Measurements from ENCODE around the gene AKT2.

The AKT2 gene

GRCh38 chr19:40252395-40252794, 32.8 kb downstream of the AKT2 start:
- no peak for DNase-seq (ENCODE audit: low read depth)

DNA sequence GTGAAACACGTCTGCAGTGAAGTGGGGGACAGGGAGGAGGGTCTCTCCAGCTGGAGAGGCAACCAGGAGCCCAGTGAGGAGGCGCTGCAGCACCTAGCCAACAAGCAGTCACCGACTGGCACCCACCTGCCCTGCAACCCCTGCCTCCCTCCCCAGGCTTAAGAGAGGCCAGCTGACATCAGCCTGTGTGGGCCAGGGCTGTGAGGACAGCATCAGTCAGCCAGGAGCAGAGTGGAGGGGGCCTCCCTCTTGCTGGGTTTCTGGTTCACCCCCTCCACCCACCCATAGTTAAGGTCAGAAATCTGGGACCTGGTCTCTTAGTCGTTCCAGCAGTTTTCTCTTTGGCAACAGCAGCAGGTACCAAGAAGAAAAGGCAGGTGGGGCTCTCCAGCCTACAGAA, 33.2 kb downstream of the AKT2 start:
- no peak for DNase-seq (ENCODE audit: low read depth)

DNA sequence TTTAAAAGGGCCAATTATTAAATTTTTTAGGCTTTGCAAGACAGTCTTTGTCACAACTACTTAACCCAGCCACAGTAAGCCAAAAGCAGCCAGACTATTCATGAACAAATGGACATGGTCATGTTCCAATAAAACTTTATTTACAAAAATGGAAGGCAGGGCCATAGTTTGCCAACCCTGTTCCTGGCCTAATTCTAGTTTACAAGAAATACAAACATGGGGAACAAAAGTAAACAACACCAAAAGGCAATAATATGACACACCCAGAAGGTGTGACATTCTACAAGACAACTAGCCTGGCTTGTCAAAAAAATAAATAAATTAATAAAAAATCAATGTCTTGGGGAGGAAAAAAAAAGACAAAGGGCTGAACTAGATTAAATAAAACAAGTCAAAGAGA, 33.9 kb downstream of the AKT2 start:
- DNase-seq (ENCODE audit: low read depth), result no peak

GRCh38 chr19:40249781-40250180, 35.4 kb downstream of the AKT2 start:
- DNase-seq (ENCODE audit: low read depth), result no peak

- no peak for DNase-seq (ENCODE audit: low read depth)
Observed at GRCh38 chr19:40249201-40249600, 35.9 kb downstream of the AKT2 start.

- DNase-seq (ENCODE audit: low read depth), result no peak
Observed at GRCh38 chr19:40247735-40248262, 37.3 kb downstream of the AKT2 start.

GRCh38 chr19:40247178-40247577, 38.0 kb downstream of the AKT2 start:
- DNase-seq (ENCODE audit: low read depth), result no peak

DNA sequence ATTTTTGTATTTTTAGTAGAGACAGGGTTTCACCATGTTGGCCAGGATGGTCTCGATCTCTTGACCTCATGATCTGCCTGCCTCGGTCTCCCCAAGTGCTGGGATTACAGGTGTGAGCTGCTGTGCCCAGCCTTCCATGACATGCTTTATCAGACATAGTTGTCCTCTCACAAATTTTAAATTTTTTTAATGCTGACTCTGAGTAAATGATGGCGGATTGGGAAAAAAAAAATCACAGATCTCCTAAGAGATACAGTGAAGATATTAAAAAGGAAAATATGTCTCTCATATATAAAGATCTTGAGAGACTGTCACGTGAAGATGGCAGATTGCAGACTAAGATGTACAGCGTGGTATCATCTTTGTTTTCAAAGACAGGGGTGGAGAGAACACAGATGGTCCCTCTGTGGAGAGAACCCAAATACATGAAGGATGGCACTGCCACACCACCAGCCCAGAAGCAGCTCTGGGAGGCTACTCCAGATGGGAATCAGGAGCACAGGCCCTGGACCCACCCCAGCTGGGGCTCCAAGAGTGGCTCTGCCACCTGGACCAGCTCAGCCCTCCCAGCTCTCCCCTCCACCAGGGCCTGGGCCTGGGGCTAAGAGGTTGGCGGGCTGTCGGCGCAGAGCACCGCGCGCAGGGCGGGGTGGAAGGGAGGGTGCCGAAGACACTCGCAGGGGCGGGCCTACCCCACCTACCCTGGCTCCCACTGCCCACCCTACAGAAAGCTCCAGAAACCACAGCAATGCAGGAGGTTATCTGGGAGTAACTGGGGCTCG, 38.7 kb downstream of the AKT2 start:
- DNase-seq (ENCODE audit: low read depth), result no peak

DNA sequence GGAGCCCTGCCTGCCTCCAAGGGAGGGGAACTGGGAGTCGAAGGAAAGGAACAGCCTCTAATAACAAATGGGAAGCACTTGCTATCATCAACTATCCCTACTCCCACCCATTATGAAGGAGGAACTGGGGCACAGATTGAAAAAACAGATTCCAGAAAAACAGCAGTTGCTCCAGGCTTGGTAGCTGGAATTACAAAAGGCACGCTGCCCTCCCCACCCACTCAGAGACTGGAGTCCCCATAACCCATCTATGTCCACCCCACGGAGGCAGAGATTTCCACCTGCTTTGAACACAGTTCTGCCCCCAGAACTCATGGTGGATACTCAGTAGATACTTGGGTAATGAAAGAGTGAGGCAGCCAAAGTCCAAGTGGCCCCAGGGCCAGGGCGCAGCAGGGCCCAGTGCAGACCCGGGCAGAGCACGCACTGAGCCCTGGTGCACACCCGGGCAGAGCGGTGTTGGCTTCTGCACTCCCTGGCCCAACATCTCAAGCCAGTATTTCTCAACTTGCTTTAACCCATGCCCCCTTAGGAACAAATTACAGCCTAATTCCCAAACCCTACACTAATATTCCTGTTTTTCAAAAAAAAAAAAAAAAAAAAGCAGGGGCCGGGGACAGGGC, 39.5 kb downstream of the AKT2 start:
- no peak for DNase-seq (ENCODE audit: low read depth)

DNA sequence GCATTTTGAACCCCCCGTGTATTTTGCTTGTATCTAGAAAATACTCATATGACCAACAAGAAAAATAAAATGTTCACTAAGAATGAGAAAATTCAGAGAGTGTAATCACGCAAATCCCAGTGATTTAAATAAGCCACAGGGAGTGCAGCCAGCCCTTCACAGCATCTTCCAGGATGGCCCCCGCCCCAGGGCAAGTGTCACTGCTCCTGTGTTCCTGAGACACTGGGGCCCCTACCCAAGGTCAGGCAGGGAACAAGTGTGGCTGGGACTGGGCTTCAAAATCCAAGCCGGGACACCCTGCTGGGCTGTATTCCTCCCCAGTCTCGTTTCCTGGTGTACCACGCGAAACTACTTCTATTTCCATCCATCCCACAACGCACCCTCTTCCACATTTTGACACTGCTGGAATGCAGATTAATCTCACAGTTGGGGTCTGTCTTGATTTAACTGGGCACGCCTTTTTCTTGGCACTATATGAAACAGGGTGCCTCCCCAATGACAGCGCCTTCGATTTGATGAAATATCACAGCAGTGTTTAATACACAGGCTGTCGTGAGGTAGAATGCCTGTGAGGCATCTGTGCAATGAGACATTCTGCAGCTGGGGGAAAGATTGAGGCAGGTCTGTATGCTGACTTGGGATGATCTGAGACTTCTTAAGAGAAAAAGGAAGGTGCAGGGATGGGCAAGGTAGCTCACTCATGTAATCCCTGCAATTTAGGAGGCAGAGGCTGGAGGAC, 40.4 kb downstream of the AKT2 start:
- no peak for DNase-seq (ENCODE audit: low read depth)

DNA sequence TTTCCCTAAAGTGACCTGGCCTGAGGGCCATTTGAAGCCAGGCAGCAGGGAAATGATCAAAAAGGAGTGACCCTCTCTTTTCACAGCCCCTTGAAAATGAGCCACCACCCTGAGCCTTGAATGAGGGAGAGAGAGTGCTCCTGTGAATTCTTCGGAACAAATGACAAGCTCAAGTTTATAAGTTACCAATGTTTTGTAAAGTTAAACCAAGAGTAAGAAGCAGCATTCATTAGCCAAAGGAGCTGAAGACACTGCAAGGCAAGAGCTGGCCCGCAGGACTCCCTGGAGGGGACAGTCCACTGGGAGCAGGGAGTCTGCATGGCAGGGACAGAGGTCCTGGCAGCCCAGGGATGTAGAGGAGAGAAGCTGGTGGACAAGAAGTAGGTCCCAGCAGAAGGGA, 42.0 kb downstream of the AKT2 start:
- no peak for DNase-seq (ENCODE audit: low read depth)

GRCh38 chr19:40242480-40242879, 42.7 kb downstream of the AKT2 start:
- no peak for DNase-seq (ENCODE audit: low read depth)

DNA sequence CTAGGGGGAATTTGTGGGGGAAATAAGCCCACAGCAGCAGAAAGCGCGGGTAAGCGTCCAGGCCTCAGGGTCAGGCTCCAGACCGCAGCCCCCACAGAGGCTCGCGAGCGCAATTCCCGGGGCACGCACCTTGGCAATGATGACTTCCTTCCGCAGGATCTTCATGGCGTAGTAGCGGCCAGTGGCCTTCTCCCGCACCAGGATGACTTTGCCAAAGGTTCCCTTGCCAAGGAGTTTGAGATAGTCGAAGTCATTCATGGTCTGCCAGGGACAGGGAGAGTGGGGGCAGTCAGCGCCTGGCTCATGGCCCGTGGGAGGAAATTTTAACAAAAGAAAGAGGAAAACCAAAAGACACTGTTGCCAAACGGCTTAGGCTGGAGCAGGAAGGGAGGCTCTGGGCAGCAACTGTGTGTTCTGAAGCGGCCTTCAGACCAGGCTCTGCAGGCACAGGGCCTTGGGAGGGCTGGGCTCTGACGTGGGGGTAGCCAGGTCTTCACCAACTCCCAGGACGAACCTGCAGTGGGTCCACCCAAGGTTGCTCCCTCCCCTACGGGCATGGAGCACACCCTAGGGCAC, 43.2 kb downstream of the AKT2 start:
- no peak for DNase-seq (ENCODE audit: low read depth)

- DNase-seq (ENCODE audit: low read depth), result no peak
Observed at GRCh38 chr19:40241125-40241808, 43.9 kb downstream of the AKT2 start.

GRCh38 chr19:40240332-40240731, 44.8 kb downstream of the AKT2 start:
- no peak for DNase-seq (ENCODE audit: low read depth)

GRCh38 chr19:40239415-40240226, 45.5 kb downstream of the AKT2 start:
- DNase-seq (ENCODE audit: low read depth), result no peak

DNA sequence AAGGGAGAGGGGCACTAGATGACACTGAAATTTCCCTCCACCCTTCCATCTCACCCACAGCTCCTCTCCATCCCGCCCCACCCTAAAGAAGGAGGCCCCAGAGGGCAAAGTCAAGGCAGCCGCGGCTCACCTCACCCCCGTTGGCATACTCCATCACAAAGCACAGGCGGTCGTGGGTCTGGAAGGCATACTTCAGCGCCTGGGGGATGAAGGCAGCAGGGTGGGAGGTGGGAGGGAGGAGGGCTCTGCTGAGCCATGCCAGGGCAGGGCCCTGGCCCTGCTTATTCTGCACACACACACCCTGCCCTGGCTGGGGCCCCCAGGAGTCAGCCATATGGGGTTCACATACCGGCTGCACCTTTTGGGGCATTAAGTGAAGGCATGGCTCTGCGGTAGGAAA, 46.4 kb downstream of the AKT2 start:
- DNase-seq (ENCODE audit: low read depth), result no peak

GRCh38 chr19:40237791-40238190, 47.4 kb downstream of the AKT2 start:
- no peak for DNase-seq (ENCODE audit: low read depth)

DNA sequence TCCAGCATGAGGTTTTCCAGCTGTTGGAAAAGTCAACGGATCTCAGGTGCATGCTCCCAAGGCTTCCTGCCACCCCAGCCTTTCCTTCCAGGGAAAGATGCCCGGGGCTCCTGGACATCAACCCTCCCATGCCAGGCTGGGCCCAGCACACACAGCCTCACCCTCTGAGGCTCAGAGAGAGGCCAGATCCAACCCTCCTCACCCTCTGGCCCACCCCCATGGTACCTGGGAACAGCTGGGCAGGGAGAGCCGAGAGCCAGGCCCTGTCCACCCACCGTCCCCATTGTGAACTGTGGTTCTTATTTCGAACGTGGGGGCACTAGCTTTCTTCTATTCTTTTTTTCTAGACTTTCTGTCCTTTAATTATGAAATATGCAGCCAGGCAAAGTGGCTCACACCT, 48.8 kb downstream of the AKT2 start:
- no peak for DNase-seq (ENCODE audit: low read depth)

GRCh38 chr19:40236026-40236355, 49.2 kb downstream of the AKT2 start:
- DNase-seq (ENCODE audit: low read depth), result no peak
